AG09319 (cell line): ENCODE measurements around the gene SLC36A3.

Source experiments
- DNase-seq: peaks from one replicate; pipeline ENCODE4 v3.0.0-alpha.2; 2010; ENCODE audit warnings: low read depth; ENCODE audit errors: extremely low read depth
- CTCF ChIP-seq: IDR thresholded peaks from 2 replicates; pipeline ENCODE4 v1.5.1; 2011; ENCODE audit warnings: low read depth, mild to moderate bottlenecking, inconsistent platforms, low read length, moderate library complexity

Gene SLC36A3

GRCh38 chr5:151275803-151276202 is 27.8 kb downstream of the SLC36A3 start:
- no peak for DNase-seq
- TF ChIP-seq CTCF = no peak

DNA sequence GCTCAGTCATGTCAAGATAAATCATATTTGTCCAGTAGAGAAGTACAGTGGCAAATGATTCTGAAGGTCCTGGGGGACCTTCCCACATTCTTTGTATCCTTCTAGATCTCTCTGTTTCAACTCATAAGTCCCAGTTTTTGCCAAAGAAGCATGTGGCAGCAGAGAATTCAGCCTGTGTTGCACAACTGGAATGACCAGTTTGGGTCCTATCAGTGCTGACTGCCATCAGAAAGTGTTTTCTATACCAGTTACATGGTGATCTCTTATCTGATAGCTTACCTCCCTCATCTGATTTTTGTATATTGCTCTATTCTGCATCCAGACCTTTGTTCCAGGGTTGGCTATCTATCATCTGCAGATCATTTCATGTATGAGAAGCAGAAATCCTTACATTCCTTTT is 28.9 kb downstream of the SLC36A3 start:
- no peak for TF ChIP-seq CTCF
- no peak for DNase-seq

DNA sequence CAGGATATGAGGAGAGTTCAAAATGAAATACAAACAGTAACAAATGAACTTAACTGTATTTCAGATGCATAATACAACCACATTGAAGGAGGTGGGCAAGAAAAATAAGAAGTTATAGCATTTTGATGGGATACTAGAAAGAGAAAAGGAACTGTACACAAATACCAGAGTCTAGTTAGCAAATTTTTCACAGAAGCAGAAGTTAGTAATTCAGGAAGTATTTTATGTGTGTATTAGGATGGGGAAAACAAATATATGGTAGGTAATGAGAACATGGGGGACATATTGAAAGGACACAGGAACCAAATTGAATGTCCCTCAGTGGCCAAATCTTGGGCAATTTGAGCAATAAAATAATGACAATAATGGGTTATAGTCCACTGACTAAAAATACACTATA is 32.2 kb downstream of the SLC36A3 start:
- DNase-seq = no peak
- no peak for TF ChIP-seq CTCF

- no peak for TF ChIP-seq CTCF
- DNase-seq = no peak
Observed at GRCh38 chr5:151270599-151270998, 33.0 kb downstream of the SLC36A3 start.

DNA sequence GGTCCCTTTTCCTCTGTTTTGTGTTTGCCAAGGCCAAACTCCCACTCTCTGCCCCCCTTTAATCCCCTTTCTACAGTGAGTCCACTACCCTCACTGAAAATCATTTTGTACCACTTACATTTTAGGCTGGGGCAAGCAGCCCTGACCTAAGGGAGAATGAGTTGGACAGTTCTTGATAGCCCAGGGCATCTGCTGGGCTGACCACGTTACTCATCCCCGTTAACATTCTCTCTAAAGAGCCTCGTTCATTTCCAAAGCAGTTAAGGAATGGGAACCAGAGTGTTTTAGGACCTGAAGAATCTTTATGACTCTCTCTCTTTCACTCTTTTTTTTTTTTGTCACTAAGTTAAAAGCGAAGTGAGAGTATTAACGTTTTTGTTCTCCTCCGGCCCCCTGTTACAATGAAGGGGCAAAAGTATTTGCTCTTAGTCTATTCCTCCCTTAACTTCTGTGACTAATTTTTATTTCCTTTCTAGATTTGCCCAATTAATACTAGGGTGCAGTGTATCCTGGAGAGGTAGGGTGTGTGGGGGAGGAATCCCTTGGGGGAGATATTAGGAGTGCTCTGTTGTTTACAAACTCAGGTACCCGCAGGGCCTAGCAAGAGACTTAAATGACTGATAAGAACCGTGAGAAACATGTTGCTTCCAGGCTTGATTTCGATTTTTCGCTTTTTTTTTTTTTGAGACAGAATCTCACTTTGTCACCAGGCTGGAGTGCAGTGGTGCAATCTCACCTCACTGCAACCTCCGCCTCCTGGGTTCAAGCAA is 35.9 kb downstream of the SLC36A3 start:
- no peak for TF ChIP-seq CTCF
- no peak for DNase-seq

GRCh38 chr5:151264113-151264512 is 39.5 kb downstream of the SLC36A3 start:
- no peak for TF ChIP-seq CTCF
- DNase-seq = no peak

DNA sequence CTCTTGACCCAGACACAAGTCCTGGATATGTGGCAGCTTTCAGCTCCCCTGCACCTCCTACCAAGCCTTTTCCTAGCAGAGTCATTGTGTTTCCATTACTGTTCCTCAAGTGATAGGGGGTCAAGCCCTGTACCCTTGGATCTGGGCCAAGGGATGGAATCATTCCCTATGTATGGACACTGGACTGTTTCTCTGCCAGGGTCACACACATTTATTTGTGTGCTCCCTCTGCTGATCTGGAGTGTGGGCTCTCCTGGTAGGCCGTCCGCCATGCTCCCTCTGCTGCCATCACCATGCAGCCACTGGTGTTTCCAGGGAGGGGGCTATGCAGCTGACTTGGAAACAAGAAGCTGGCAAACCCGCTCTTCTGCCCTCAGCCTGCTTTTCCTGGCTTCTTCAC is 41.0 kb downstream of the SLC36A3 start:
- no peak for TF ChIP-seq CTCF
- DNase-seq = no peak
